OCI-LY7 (cell line): ENCODE measurements around the gene CAPNS1.

Experiments
- CTCF ChIP-seq: fragments of 200-600 bp; sonication (generic); conservative IDR thresholded peaks from 2 replicates; pipeline ENCODE4 v1.5.1; 2014; ENCODE audit warnings: mild to moderate bottlenecking, antibody characterized with exemption, low read length, moderate library complexity, mixed read lengths
- EZH2phosphoT487 ChIP-seq: fragments of 200-600 bp; sonication (generic); IDR thresholded peaks from 2 replicates; pipeline ENCODE4 v1.6.1; 2018; ENCODE audit warnings: low read depth, borderline replicate concordance, mild to moderate bottlenecking, mixed run types, antibody characterized with exemption, low read length, moderate library complexity, mixed read lengths

GRCh38 chr19:36101550-36102327 is 38.1 kb upstream of the CAPNS1 start:
- TF ChIP-seq CTCF (no peak), EZH2phosphoT487 (no peak)
